NCI-H2196 (cell line): ENCODE data around the gene CISD3.
A peak's percentile ranks its signal among the peaks of the same experiment; 100 is the strongest.

ENCODE experiments used
- DNase-seq: peaks from one replicate; lab custom pipeline; 2025; ENCODE audit not compliant: unreplicated experiment; lab: John Stamatoyannopoulos, UW

Gene CISD3

GRCh38 chr17:38727736-38728135, 2.4 kb upstream of the CISD3 start:
- DNase-seq = no peak

- DNase-seq = no peak
Measured at GRCh38 chr17:38728290-38728831, 1.8 kb upstream of the CISD3 start.

GRCh38 chr17:38729368-38729885, 714 bp upstream of the CISD3 start:
- DNase-seq = no peak

DNA sequence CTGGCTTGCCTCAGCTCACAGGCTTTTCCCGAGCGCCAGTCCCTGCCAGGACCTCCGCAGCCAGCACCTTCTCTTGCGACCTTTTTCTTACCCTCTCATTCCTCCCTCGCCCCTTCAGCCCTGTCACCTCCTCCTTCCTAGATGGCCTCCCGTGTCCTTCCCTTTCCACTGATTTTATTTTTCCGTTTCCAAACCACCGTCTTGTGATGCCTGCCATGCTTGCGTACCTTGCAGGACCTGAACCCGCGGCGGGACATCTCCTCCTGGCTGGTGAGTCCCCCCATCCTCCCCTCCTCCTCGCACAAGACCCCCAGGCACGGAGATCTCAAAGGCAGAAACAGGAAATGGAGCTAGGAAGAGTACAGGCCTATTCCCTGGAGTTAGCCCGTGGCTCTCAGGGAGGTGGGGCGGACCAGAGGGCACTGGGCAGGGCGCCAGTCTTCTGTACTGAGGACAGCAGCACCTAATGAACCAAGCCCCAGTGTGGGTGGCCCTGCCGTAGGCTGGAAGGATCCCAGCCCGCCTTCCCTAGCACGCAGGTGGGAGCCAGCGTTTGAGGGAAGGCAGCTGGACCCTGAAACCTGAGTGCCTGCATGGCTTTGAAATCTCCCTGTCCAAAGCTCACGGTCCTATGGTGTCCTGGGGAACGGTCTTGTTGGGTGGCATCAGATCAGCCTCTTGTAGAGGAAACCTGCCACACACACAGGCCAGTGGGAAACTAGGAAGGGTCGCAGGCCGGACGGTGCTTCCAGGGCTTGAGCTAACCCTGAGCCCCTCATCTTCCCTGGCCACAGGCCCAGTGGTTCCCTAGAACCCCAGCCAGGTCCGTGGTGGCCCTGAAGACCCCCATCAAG, 612 bp downstream of the CISD3 start:
- DNase-seq = peak; percentile 48

DNA sequence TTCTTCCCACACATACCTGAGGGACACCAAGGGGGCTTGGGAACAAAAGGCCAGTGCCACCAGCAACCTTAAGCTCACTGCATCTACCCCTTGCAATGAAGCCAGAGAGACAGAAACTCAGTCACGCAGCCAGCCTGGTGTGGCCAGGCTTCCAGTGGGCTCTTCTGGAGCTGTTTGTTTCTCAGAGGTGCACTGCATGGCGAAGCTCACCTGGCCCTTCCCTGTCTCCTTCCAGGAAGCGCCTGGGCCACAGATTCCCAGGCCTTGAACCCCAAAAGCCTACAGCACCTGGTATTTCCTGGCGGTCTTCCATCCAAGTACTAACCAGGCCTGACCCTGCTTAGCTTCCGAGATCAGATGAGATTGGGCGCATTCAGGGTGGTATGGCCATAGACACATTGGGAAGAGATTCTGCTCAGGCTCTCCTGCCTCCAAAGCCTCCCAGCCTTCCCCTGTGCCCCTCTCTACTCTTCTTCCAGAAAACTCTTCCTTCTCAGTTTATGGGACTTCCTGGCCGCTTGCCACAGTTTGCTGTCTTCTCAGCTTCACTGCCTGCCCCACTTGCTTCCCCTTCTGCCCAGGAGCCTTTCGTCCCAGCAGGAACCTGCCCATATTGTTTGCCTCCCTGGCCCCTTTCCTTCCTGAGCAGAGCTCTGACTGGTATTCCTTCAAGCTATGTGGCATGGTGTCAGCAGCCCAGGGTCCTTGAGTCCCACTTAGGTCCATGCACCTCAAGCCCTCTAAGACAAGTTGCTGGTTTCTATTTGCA, 1.6 kb downstream of the CISD3 start:
- DNase-seq = no peak

DNA sequence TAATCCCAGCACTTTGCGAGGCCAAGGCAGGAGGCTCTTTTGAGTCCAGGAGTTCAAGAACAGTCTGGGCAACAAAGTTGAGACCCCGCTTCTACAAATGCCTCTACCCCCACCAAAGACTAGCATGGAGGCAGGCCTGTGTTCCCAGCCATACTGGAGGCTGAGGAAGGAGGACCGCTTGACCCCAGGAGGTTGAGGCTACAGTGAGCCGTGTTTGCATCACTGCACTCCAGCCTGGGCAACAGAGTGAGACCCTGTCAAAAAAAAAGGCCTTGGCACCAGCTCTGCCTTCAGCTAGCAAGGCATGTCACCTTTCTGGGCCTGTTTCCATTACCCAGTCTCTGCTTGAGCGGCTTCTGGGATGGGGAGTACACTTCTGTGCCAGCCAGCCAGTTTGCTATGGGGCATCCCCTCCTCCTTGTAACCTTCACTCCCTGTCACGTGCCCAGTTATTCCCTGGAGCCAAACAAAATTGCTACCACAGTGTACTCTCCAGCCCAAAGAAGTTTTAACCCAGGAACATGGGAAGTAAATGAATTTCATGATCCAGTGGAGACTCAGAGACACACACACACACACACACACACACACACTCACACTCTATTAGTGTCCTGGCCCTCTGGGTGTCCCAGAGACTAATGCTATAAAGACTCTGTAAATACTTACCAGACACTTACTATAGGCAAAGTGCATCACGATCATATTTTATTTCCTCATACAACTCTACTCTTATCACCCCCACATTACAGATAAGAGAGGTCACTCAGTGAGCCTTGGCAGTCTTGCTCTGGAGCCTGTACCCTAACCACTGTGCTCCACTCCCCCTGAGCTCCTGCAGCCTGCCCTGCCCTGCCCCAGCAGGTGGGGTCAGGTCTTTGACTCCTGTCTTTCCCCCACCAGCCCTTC, 2.5 kb downstream of the CISD3 start:
- DNase-seq = no peak

DNA sequence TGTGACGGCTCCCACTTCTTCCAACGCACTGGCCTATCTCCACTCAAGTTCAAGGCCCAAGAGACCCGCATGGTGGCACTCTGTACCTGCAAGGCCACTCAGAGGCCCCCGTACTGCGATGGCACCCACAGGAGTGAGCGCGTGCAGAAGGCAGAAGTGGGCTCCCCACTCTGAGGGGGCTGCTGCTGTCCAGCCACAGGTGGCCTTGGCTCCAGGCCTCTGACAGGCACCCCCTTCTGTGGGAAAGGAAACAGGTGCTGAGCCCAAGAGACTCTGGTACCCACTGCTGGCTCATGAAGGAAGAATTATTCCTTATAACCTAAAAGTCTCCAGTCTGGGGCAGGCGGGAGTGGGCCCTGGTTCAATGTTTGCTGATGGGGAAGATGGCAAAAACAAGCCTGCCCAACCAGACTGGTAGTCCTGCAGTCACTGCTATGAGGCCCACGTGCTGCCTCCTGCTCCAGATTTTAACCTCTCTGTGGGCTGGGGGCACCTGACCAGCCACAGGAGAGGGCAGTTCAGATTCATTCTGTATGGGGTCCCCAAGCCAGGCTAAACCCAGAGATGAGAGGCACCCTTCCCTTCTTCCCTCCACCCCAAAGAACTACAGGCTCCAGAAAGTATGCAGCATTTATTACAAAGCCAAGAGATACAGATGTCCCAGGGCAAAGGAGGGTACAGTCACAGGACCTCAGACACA, 3.3 kb downstream of the CISD3 start:
- DNase-seq = no peak

DNA sequence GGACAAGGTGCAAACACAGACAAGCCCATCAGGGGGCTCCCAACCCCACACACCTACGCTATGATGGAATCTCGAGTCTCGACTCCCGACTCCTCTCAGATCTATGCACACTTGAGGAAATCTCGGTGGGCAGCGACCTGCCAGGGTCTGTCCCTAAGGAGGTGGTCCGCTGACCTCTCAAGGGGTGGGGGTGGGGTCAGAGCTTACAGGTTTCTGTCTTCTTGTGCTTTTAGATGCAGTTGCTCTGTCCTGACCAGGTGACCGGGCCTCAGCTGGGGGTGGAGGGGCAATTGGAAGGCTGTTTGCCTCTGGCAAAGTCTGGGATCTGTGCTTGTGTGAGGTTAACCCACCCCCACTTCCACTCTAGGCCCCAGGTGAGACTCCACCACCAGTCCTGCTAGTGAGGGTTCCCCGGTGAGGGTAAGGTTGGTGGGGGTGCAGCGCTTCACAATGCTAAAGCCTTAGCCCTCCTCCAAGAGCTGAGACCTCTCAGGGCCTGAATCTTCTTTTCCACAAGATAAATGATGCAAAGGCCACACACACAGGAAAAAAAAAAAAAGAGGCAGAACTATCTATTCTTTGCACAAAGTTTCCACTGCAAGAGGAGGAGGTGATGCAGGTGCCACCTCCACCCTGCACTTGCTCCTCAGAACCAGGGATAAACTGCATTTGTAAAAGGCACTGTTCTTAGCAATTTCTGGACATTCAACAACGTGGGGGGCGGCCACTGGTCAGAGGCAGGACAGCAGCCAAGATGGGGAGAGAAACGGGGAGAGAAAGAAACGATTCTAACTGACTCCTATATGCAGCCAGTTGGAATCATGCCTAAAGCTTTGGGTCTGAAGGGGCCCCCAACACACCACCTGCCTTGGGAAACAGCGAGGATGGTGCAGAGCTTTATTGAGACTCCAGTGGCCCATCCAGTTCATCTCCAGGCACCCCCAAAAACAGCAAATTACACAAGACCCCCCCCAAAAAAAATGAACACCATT, 4.1 kb downstream of the CISD3 start:
- DNase-seq = no peak

DNA sequence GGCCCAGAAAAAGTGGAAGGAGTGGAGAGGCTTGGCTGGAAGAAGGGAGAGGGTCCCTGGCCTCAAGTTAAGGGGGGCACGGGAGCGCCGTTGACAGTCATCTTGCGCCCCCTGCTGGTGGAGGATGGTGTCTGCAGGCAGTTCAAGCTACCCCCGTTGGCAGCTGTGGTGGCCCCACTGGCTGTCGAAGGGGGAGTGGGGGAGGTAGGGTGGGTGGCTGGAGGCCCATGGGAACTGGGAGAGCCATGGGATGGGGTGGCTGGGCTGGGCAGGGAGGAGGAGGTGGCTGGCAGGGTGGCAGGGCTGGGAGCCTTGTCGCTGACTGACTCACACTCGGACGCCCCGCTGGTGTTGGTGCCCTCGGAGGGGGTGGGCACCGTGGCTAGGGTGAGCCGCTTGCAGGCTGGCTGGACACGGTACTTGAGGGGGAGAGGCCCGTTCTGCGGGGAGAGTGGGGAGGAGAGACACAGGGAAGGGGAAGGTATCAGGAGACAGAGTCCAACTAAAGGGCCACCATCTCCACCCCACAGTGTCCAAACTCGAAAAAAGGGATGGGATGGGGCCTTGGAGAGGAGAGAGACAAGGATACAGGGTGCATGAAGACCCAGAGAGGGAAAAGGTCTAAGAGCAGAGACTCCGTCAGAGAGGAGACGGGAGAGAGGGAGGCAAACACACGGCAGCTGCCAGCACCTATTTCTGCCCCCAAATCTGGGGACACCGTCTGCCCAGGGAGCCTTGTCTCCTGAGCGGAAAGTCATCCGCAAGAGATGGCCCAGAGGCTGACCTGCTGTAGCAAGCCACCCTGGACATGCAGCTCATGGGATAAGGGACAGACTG, 5.2 kb downstream of the CISD3 start:
- peak; percentile 9 for DNase-seq

- no peak for DNase-seq
Measured at GRCh38 chr17:38738007-38738662, 8.0 kb downstream of the CISD3 start.

DNA sequence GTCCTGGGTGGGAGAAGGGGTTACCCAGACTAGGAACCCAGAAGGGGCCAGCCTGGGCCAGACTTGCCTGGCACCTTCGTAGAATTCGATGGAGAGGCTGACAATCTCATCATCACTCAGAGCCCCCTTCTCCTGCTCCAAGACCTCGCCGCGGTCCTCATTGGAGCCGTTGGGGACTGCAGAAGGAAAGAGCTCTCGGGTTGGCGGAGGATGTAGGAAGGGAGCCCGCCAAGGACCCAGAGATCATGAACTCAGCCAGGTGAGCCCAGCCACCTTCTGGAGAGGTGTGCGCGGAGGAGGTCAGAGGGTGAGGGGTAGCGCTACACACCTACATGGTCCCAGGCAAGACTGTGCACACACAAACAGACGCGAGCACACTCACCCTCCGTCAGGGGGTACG, 8.5 kb downstream of the CISD3 start:
- no peak for DNase-seq

GRCh38 chr17:38739305-38739704, 9.2 kb downstream of the CISD3 start:
- no peak for DNase-seq

- no peak for DNase-seq
Measured at GRCh38 chr17:38740044-38740443, 9.9 kb downstream of the CISD3 start.

GRCh38 chr17:38740806-38741205, 10.7 kb downstream of the CISD3 start:
- no peak for DNase-seq

DNA sequence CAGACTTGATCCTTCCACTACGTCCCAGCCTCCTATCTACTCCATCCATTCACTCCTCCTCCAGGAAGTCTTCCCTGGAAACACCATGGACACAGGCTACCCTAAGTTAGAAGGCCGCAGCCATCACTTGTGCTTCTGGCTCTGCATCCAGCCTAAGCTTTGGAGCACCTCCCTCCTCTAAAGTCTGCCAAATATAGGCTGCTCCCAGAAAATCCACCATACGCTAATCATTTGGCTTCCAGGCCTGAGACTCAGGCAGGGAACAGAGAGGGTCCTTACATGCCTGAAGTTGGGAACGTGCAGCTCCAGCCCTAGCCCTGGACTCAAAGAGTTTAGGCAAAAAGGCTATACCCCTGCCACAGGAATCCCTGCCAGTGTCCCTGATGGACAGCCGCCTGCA, 11.3 kb downstream of the CISD3 start:
- no peak for DNase-seq

- peak; percentile 40 for DNase-seq
Measured at GRCh38 chr17:38741921-38742410, 11.8 kb downstream of the CISD3 start.
